ENCODE results near the gene SOCS3. TPM values are rescaled to one million over a fixed set of nuclear protein-coding genes. Genes with fewer than 3 reads are reported as not detected.

Gene SOCS3
- total RNA-seq, 1 donor from 2014 or later: 75.4 TPM

- H3K9me3 Mint-ChIP-seq: no peaks in the 10 kb centered on the region
Measured at GRCh38 chr17:78398390-78398789, 38.5 kb upstream of the SOCS3 start.

DNA sequence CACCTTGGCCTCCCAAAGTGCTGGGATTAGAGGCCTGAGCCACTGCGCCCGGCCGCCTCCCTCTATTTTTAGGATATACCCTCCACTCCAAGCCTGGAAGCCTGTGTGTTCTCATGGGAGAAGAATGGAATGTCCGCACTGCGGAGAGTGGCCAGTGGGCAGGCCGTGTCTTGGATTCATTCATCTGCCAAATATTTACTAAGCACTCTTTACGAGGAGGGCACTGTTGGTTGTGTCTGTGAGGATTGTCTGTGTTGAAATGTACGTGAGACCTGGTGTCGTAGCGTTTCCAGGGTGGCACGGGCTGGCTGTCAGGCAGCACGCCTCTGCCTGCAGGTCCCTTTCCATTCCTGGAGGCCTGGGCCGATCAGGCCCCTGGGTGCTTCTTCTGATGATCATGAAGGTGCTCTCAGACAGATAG, 37.8 kb upstream of the SOCS3 start:
- intact Hi-C loops (cut with micrococcal nuclease): no loop called here
- H3K36me3 Mint-ChIP-seq (ENCODE audit: low read depth): peaks cover 57% of the 10 kb centered on the region
- H3K27me3 Mint-ChIP-seq (ENCODE audit: insufficient read depth): no peaks in the 10 kb centered on the region

More at GRCh38 chr17:78398390-78398789, 38.5 kb upstream of the SOCS3 start:
- Mint-ChIP-seq H3K4me1 (ENCODE audit: low read depth) (peaks cover 8% of the 10 kb centered on the region), H3K36me3 (ENCODE audit: low read depth) (peaks cover 62% of the 10 kb centered on the region), H3K27me3 (ENCODE audit: insufficient read depth) (no peaks in the 10 kb centered on the region), H3K4me3 (no peak overlapping the region), H3K27ac (no peak overlapping the region)
- no peak for DNase-seq (ENCODE audit: low spot score)
- intact Hi-C loops (cut with micrococcal nuclease): no loop called here

DNA sequence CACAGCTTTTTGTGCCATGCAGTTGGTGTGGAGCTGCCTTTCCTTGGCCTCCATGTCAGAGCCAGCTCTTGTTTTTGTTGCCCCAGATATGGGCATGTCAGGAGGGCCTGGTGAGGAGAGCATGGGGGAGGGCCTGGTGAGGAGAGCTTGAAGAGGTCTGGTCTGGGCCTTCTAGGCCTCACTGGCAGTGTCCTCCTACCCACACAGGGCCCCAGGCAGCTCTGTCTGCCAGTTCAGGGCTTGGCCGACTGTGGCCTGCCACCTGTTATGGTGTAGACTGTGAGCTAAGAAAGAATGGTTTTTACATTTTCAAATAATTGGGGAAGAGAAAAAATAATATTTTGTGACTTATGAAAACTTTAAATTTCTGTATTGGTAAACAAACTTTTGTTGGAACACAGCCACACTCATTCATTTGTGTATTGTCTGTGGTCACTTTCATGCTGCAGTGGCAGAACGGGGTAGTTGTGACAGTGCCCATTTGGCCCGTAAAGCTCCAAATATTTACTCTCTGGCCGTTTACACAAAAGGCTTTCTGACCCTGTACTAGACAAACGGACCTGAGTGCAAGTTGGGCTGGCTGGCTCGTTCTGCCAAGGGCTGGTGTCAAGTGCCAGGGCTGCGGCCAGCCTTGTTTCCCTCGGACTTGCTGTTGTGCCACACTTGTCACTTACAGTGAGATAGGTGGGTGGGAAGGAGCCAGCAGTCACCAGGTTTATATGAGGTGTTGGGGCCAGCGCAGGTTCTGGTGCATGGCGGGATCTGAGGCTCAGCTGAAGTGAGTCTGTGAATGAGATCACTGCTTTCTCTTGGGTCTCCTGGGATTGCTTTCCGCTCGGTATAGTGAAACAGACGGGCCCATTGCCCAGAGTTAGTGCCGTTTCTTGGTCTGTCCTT, 36.8 kb upstream of the SOCS3 start:
- no peak overlapping the region for H3K27ac Mint-ChIP-seq
- no peak overlapping the region for H3K4me3 Mint-ChIP-seq
- no peak for DNase-seq (ENCODE audit: low spot score)
- H3K9me3 Mint-ChIP-seq: no peaks in the 10 kb centered on the region
- H3K27me3 Mint-ChIP-seq (ENCODE audit: insufficient read depth): no peaks in the 10 kb centered on the region
- intact Hi-C loops (cut with micrococcal nuclease): no loop called here
- peaks cover 8% of the 10 kb centered on the region for H3K4me1 Mint-ChIP-seq (ENCODE audit: low read depth)
- peaks cover 57% of the 10 kb centered on the region for H3K36me3 Mint-ChIP-seq (ENCODE audit: low read depth)

More for the DNA sequence above, 37.8 kb upstream of the SOCS3 start:
- Mint-ChIP-seq H3K4me1 (ENCODE audit: low read depth) (peaks cover 8% of the 10 kb centered on the region), H3K4me3 (no peak overlapping the region), H3K27ac (no peak overlapping the region), H3K9me3 (no peaks in the 10 kb centered on the region)
- no peak for DNase-seq (ENCODE audit: low spot score)

DNA sequence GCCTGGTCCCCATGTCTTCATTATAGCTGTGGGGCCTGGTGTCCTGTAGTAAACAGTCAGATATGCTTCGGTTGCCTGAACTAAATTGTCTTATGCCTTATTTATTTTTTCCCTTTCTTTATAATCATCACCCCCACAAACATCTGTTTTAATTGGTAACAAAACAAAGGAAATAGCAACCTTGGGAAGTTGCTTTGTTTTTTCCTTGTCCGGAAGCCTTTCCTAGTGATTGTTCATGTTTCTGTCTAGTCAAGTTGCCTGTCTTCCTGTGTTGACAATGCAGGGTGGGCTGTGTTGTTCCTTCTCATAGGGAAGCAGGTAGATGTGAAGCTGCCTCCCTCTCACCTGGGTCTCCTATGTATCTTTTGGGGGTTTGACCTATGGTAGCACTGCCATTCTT, 35.3 kb upstream of the SOCS3 start:
- peaks cover 56% of the 10 kb centered on the region for H3K36me3 Mint-ChIP-seq (ENCODE audit: low read depth)
- H3K9me3 Mint-ChIP-seq: no peaks in the 10 kb centered on the region
- intact Hi-C loops (cut with micrococcal nuclease): no loop called here
- DNase-seq (ENCODE audit: low spot score): no peak
- no peak overlapping the region for H3K27ac Mint-ChIP-seq
- peaks cover 14% of the 10 kb centered on the region for H3K4me1 Mint-ChIP-seq (ENCODE audit: low read depth)
- no peaks in the 10 kb centered on the region for H3K27me3 Mint-ChIP-seq (ENCODE audit: insufficient read depth)
- H3K4me3 Mint-ChIP-seq: no peak overlapping the region

GRCh38 chr17:78394209-78394608, 34.3 kb upstream of the SOCS3 start:
- Mint-ChIP-seq H3K9me3 (no peaks in the 10 kb centered on the region), H3K4me3 (no peak overlapping the region), H3K36me3 (ENCODE audit: low read depth) (peaks cover 49% of the 10 kb centered on the region), H3K27me3 (ENCODE audit: insufficient read depth) (no peaks in the 10 kb centered on the region), H3K27ac (no peak overlapping the region), H3K4me1 (ENCODE audit: low read depth) (peaks cover 17% of the 10 kb centered on the region)
- intact Hi-C loops (cut with micrococcal nuclease): no loop called here
- no peak for DNase-seq (ENCODE audit: low spot score)

DNA sequence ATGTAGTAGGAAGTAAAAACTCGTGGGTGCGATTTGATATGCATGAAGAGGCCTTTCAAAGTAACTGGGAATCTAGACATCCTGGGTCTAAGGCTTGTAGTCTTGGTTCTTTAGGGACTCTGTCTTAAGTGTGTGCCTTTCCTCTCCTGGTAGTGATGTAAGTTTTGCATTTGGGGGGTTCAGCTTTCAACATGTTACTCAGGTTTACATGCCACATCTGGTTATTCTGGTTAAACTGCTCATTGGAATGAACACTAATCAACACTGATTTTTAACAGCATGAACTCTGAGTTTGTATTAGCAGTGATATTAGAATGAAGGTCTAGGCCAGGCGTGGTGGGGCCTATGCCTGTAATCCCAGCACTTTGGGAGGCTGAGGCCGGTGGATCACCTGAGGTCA, 33.7 kb upstream of the SOCS3 start:
- H3K27ac Mint-ChIP-seq: no peak overlapping the region
- no peak overlapping the region for H3K4me3 Mint-ChIP-seq
- peaks cover 24% of the 10 kb centered on the region for H3K4me1 Mint-ChIP-seq (ENCODE audit: low read depth)
- peaks cover 47% of the 10 kb centered on the region for H3K36me3 Mint-ChIP-seq (ENCODE audit: low read depth)
- no peak for DNase-seq (ENCODE audit: low spot score)
- H3K27me3 Mint-ChIP-seq (ENCODE audit: insufficient read depth): no peaks in the 10 kb centered on the region
- intact Hi-C loops (cut with micrococcal nuclease): no loop called here
- no peaks in the 10 kb centered on the region for H3K9me3 Mint-ChIP-seq

DNA sequence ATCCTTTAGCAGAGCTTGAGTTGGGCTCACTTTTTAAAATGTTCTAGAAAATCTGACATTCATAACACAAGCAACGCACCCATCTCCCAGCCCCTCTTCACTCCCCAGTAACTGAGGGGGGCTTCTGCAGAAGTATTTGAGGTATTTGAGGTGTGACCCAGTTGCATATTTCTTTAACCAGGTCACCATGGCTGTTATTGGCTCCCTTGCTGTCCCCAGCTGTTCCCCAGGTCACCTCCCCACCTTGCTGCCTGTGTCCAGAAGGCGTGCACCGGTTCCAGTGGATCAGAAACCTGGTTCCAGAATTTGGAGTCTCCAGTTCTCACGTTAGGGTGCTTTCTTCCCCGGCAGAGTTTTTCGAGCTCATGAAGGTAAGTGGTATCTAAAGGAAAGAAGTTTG, 32.4 kb upstream of the SOCS3 start:
- Mint-ChIP-seq H3K36me3 (ENCODE audit: low read depth) (peaks cover 46% of the 10 kb centered on the region), H3K9me3 (no peaks in the 10 kb centered on the region), H3K27ac (no peak overlapping the region), H3K4me3 (no peak overlapping the region), H3K4me1 (ENCODE audit: low read depth) (peaks cover 33% of the 10 kb centered on the region), H3K27me3 (ENCODE audit: insufficient read depth) (no peaks in the 10 kb centered on the region)
- intact Hi-C loops (cut with micrococcal nuclease): no loop called here
- DNase-seq (ENCODE audit: low spot score): no peak

GRCh38 chr17:78391843-78392242, 32.0 kb upstream of the SOCS3 start:
- no peak for DNase-seq (ENCODE audit: low spot score)
- no peak overlapping the region for H3K27ac Mint-ChIP-seq
- peaks cover 36% of the 10 kb centered on the region for H3K4me1 Mint-ChIP-seq (ENCODE audit: low read depth)
- H3K9me3 Mint-ChIP-seq: no peaks in the 10 kb centered on the region
- intact Hi-C loops (cut with micrococcal nuclease): no loop called here
- H3K4me3 Mint-ChIP-seq: no peak overlapping the region
- peaks cover 43% of the 10 kb centered on the region for H3K36me3 Mint-ChIP-seq (ENCODE audit: low read depth)
- no peaks in the 10 kb centered on the region for H3K27me3 Mint-ChIP-seq (ENCODE audit: insufficient read depth)

GRCh38 chr17:78391051-78391431, 31.2 kb upstream of the SOCS3 start:
- DNase-seq (ENCODE audit: low spot score): no peak
- no peaks in the 10 kb centered on the region for H3K27me3 Mint-ChIP-seq (ENCODE audit: insufficient read depth)
- peaks cover 38% of the 10 kb centered on the region for H3K4me1 Mint-ChIP-seq (ENCODE audit: low read depth)
- H3K4me3 Mint-ChIP-seq: no peak overlapping the region
- H3K36me3 Mint-ChIP-seq (ENCODE audit: low read depth): peaks cover 41% of the 10 kb centered on the region
- no peaks in the 10 kb centered on the region for H3K9me3 Mint-ChIP-seq
- intact Hi-C loops (cut with micrococcal nuclease): no loop called here
- H3K27ac Mint-ChIP-seq: no peak overlapping the region

DNA sequence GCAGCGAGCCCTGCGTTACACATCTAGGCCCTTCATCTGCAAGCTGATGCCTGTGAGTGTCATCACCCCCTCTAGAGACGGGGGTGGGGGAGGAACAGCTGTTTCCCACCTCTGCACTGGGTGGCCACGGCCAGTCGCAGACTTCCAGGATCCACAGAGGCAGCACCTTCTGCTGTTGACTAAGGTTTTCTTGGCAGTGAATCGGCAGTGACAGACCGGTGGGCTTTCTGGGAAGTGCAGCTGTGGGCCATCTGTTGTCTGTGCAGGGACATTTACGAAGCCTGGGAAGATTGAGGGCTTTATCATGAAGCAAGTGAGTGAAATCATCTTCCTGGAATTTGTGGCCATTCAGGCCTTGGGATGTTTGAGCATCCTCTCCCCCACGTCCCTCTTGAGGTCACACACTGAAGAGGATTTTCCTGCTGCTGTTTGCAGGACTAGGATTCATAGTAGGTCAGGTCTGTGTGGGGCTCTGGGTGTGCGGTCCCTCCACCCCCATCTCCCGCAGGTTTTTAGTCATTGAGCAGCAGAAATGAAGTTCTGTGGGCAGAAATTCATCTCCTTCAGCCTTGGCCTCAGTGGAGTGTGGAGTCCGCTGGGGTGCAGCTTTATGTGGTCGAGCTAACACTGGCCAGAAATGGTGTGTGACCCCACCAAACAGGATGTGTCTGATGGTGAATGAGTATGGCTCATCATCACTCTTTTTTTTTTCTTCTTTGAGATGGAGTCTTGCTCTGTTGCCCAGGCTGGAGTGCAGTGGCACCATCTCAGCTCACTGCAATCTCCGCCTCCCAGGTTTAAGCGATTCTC, 30.6 kb upstream of the SOCS3 start:
- Mint-ChIP-seq H3K36me3 (ENCODE audit: low read depth) (peaks cover 38% of the 10 kb centered on the region), H3K4me1 (ENCODE audit: low read depth) (peaks cover 41% of the 10 kb centered on the region), H3K27ac (peak overlapping the region; percentile 38), H3K4me3 (peak overlapping the region; percentile 22), H3K9me3 (no peaks in the 10 kb centered on the region), H3K27me3 (ENCODE audit: insufficient read depth) (no peaks in the 10 kb centered on the region)
- intact Hi-C loops (cut with micrococcal nuclease): no loop called here
- DNase-seq (ENCODE audit: low spot score): no peak

DNA sequence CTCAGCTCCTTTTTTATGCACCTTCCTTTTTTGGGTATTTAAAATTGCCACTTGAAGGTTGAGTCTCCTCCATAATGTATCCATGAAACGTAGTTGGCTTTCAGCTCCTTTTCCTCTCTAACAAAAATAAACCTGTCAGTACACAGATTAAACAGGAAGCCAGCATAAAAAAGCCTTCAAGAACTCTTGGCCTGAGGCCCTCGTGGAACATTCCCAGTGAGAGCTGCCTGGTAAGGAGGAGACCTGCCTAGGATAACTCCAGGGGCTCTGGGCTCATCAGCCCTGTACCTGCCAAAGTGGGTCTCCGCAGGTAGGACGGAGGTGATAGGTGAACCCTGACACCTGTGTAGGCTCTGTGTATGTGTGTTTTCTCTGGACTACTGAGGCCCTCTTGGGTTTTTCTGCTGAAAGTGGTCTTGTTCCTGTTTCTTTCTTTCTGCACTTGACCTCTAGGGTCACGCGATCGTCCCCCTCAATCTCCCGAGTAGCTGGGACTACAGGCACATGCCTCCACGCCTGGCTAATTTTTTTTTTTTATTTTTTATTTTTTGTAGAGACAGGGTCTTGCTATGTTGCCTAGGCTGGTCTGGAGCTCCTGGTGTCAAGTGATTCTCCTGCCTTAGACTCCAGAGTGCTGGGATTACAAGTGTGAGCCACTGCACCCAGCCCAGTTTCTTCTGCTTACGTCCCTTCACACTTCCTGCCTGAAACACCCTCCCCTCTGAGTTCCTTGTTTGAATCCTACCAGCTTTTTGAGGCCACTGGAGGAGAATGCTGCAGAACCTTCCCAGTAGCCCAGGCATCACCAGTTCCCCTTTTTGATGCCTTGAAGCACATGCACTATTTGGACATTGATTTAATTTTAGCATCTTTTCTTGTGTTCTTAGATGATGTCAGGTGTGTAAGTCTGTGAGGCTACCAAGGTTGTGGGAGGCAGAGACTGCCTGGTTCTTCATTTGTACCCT, 28.4 kb upstream of the SOCS3 start:
- DNase-seq (ENCODE audit: low spot score): no peak
- H3K9me3 Mint-ChIP-seq: no peaks in the 10 kb centered on the region
- peak overlapping the region; percentile 65 for H3K4me3 Mint-ChIP-seq
- intact Hi-C loops (cut with micrococcal nuclease): no loop called here
- peak overlapping the region; percentile 96 for H3K27ac Mint-ChIP-seq
- no peaks in the 10 kb centered on the region for H3K27me3 Mint-ChIP-seq (ENCODE audit: insufficient read depth)
- peaks cover 32% of the 10 kb centered on the region for H3K36me3 Mint-ChIP-seq (ENCODE audit: low read depth)
- peaks cover 57% of the 10 kb centered on the region for H3K4me1 Mint-ChIP-seq (ENCODE audit: low read depth)

GRCh38 chr17:78384479-78385175, 24.8 kb upstream of the SOCS3 start:
- H3K27ac Mint-ChIP-seq: peak overlapping the region; percentile 100
- DNase-seq (ENCODE audit: low spot score): no peak

More at GRCh38 chr17:78384479-78385175, 24.8 kb upstream of the SOCS3 start:
- Mint-ChIP-seq H3K9me3 (no peaks in the 10 kb centered on the region), H3K4me3 (peak overlapping the region; percentile 82), H3K27me3 (ENCODE audit: insufficient read depth) (no peaks in the 10 kb centered on the region), H3K36me3 (ENCODE audit: low read depth) (peaks cover 41% of the 10 kb centered on the region), H3K4me1 (ENCODE audit: low read depth) (peaks cover 81% of the 10 kb centered on the region)
- intact Hi-C loops (cut with micrococcal nuclease): no loop called here
